ENCODE data around the gene METTL8. TPM values are rescaled to one million over a fixed set of nuclear protein-coding genes. Genes with fewer than 3 reads are reported as not detected.

METTL8 gene
- total RNA-seq, 4 donors from 2014 or later: 22.1 to 43.3 (median 31.5) TPM

DNA sequence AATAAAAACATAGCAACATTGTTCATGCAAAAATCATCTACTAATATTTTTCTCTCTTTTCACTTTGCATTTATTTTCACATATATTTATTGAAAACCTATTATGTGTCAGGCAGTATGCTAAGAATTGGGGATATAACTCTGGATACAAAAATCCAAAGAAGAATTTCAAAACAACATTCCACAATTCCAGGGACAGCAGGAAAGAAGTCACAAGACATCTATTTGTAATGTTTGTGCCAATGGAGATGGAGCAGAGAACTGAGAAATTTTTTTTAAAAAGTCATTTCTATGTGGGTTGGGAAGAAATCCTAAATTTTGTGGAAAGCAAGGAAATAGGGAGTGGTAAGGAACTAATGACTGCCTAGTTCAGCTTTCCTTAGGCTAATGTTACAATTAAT is 144.5 kb downstream of the METTL8 start:
- no peak for DNase-seq (ENCODE audit: extremely low spot score)

DNA sequence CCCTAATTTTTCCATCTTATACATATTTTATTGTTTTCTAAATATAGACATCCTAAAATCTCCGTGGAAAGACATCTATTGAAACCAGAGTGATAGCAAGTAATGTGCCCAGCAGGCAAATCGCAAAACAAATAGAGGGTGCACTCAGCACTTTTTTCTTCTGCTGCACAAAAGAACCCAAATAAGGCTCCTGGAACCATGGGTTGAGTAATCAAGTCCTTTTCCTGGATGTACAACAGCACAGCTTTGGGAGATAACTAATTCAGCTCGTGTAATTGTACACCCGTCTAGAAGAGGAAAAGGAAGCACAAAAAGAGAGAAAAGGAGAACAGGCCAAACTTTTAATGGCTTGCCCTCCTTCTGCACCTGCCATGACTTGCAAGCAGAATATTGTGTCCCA is 146.2 kb downstream of the METTL8 start:
- Histone ChIP-seq H3K27ac (replicated peaks in 1 of 4) (no peak overlapping the region), H3K9me3 (no peaks in the 10 kb centered on the region), H3K27me3 (no peaks in the 10 kb centered on the region), H3K4me1 (peaks cover 0 to 20% (median 13%) of the 10 kb centered on the region in 4 donors), H3K36me3 (no peaks in the 10 kb centered on the region), H3K4me3 (no peak overlapping the region)
- no peak for DNase-seq (ENCODE audit: extremely low spot score)
- TF ChIP-seq EP300 (IDR thresholded peaks at IDR 0.05) (no peak), POLR2A (IDR thresholded peaks at IDR 0.05; ENCODE audit: low read depth) (no peak), POLR2AphosphoS5 (IDR thresholded peaks at IDR 0.05) (no peak)
- TF ChIP-seq, protein P1, sequence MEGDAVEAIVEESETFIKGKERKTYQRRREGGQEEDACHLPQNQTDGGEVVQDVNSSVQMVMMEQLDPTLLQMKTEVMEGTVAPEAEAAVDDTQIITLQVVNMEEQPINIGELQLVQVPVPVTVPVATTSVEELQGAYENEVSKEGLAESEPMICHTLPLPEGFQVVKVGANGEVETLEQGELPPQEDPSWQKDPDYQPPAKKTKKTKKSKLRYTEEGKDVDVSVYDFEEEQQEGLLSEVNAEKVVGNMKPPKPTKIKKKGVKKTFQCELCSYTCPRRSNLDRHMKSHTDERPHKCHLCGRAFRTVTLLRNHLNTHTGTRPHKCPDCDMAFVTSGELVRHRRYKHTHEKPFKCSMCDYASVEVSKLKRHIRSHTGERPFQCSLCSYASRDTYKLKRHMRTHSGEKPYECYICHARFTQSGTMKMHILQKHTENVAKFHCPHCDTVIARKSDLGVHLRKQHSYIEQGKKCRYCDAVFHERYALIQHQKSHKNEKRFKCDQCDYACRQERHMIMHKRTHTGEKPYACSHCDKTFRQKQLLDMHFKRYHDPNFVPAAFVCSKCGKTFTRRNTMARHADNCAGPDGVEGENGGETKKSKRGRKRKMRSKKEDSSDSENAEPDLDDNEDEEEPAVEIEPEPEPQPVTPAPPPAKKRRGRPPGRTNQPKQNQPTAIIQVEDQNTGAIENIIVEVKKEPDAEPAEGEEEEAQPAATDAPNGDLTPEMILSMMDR (IDR thresholded peaks at IDR 0.05): no peak
- WGBS: 61% methylated on average over 4 of the region's 4 CpGs
- intact Hi-C loops (cut with DNase I): no loop called here

More for the DNA sequence above, 144.5 kb downstream of the METTL8 start:
- Histone ChIP-seq H3K36me3 (no peaks in the 10 kb centered on the region), H3K27me3 (no peaks in the 10 kb centered on the region), H3K9me3 (no peaks in the 10 kb centered on the region), H3K27ac (replicated peaks in 1 of 4) (no peak overlapping the region), H3K4me1 (peaks cover 0 to 20% (median 13%) of the 10 kb centered on the region in 4 donors), H3K4me3 (no peak overlapping the region)
- intact Hi-C loops (cut with DNase I): no loop called here
- TF ChIP-seq, protein P1 (IDR thresholded peaks at IDR 0.05): no peak
- TF ChIP-seq EP300 (IDR thresholded peaks at IDR 0.05) (no peak), POLR2AphosphoS5 (IDR thresholded peaks at IDR 0.05) (no peak), POLR2A (IDR thresholded peaks at IDR 0.05; ENCODE audit: low read depth) (no peak)

DNA sequence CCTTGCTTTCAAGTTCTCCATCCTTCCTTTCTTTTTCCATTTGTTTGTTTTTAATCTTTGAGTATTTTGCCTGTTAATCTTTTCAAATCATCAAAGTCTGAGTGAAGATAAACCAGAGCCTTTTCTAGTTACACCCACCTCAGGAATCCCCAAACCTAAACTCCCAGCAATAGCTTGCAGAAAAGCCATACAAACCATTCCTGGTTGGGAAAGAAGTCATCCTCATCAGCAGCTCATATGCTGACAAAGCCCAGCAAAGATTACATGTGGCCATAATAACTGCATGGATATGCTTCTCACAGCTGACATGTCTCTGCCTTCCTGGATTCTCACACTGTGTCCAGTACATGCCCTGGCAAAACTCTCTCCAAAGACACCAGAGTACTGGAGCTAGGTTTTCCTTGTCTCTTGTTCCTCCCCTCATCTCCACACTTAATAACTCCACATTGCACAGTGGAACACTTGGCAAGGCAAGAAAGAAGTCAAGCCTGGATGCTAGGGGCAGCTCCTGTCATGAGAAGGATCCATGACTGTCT is 146.7 kb downstream of the METTL8 start:
- Histone ChIP-seq H3K9me3 (no peaks in the 10 kb centered on the region), H3K36me3 (no peaks in the 10 kb centered on the region), H3K4me1 (peaks cover 0 to 20% (median 13%) of the 10 kb centered on the region in 4 donors), H3K4me3 (no peak overlapping the region), H3K27me3 (no peaks in the 10 kb centered on the region), H3K27ac (replicated peaks in 1 of 4) (no peak overlapping the region)
- intact Hi-C loops (cut with DNase I): no loop called here
- DNase-seq (ENCODE audit: extremely low spot score): no peak
- TF ChIP-seq, protein P1 (IDR thresholded peaks at IDR 0.05): no peak
- no peak for TF ChIP-seq EP300 (IDR thresholded peaks at IDR 0.05)
- TF ChIP-seq POLR2A (IDR thresholded peaks at IDR 0.05; ENCODE audit: low read depth): no peak
- TF ChIP-seq POLR2AphosphoS5 (IDR thresholded peaks at IDR 0.05): no peak

DNA sequence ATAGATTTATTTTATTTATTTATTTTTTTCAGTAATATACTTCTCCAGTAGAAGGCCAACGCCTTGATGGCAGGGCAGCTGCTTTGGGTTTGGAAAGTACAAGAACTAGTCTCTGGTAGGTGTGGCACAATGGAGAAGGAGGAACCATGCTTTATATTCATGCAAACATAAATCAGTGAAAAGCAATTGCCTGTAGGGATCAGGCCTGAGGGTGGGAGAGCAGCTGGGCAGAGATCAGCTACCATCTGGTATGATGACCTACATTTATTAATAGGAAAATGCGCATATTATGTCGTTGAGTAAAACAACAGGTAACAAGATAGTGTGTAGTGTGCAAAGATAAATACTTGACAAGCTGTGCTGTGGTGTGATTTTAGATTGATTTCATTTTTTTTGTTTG is 152.7 kb downstream of the METTL8 start:
- Histone ChIP-seq H3K27ac (replicated peaks in 1 of 4) (no peak overlapping the region), H3K36me3 (no peaks in the 10 kb centered on the region), H3K4me1 (no peaks in the 10 kb centered on the region), H3K4me3 (no peak overlapping the region), H3K27me3 (no peaks in the 10 kb centered on the region), H3K9me3 (no peaks in the 10 kb centered on the region)
- TF ChIP-seq, protein P1 (IDR thresholded peaks at IDR 0.05): no peak
- TF ChIP-seq POLR2A (IDR thresholded peaks at IDR 0.05; ENCODE audit: low read depth) (no peak), POLR2AphosphoS5 (IDR thresholded peaks at IDR 0.05) (no peak), EP300 (IDR thresholded peaks at IDR 0.05) (no peak)
- WGBS: 96% methylated on average over 3 of the region's 3 CpGs
- DNase-seq (ENCODE audit: extremely low spot score): no peak
- intact Hi-C loops (cut with DNase I): no loop called here

All from esophagus muscularis mucosa (tissue), 4 donors.